ENCODE measurements around the gene GSTA4.
"Not testable (repeated sequence)": the region's sequence is repeated elsewhere in the genome, so short reads cannot be mapped to it uniquely, and the experiment has no call there.

GSTA4 gene

DNA sequence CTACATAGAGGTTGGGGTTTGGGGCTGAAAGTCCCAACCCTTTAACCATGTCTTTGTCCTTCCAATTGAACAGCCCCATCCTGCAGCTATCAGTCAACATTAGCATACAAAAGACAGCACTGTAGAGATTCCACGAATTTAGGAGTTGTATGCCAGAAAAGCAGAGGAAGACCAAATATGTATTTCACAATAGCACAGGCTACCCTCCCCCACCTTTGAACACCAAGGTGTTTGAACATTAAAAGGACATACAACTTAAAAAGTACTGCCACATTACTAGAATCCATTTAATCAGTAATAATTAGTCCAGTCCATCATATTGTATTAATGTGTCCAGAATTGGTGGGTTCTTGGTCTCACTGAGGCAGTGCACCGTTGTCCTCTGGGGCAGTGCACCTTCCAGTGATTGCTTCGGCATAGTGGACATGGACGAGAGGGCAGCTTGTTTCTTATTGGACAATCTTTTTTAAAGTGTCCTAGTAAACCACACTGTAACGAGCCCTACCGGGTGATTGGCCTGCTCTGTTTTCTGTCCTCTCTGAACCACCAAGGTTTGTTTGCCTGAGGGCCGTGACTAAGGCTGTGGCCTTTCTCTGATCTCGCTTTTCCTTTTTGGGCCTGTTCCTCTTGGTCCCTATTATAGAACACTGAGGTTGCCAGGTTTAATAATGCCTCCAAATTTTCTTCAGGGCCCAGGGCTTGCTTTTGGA is 36.4 kb downstream of the GSTA4 start:
- DNase-seq (ENCODE audit: low read depth), result no peak
- TF ChIP-seq MYC (IDR thresholded peaks at IDR 0.05; ENCODE audit: low read depth, low read length) (no peak), POLR2A (IDR thresholded peaks at IDR 0.05; ENCODE audit: extremely low read depth, insufficient read length) (no peak)
- TF ChIP-seq, protein P1, sequence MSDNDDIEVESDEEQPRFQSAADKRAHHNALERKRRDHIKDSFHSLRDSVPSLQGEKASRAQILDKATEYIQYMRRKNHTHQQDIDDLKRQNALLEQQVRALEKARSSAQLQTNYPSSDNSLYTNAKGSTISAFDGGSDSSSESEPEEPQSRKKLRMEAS (IDR thresholded peaks at IDR 0.05; ENCODE audit: low read depth, low read length), result no peak
- TF ChIP-seq, protein P2, sequence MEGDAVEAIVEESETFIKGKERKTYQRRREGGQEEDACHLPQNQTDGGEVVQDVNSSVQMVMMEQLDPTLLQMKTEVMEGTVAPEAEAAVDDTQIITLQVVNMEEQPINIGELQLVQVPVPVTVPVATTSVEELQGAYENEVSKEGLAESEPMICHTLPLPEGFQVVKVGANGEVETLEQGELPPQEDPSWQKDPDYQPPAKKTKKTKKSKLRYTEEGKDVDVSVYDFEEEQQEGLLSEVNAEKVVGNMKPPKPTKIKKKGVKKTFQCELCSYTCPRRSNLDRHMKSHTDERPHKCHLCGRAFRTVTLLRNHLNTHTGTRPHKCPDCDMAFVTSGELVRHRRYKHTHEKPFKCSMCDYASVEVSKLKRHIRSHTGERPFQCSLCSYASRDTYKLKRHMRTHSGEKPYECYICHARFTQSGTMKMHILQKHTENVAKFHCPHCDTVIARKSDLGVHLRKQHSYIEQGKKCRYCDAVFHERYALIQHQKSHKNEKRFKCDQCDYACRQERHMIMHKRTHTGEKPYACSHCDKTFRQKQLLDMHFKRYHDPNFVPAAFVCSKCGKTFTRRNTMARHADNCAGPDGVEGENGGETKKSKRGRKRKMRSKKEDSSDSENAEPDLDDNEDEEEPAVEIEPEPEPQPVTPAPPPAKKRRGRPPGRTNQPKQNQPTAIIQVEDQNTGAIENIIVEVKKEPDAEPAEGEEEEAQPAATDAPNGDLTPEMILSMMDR (IDR thresholded peaks at IDR 0.05; ENCODE audit: low read depth, low read length), result no peak

DNA sequence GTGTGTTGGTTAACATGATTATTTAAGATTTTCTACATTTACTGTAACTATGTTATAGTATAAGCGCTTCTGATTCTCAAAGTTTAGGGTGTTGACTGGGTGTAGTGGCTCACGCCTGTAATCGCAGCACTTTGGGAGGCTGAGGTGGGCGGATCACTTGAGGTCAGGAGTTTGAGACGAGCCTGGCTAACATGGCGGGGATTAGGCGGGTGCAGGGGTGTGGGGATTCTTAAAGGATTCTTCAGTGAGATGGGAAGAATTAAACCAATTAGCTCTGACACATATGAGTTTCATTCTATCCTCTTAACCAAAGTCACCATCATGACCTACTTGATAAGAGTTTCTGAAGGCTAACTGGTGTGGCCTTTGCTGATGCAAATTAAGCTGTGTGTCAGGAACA is 39.2 kb downstream of the GSTA4 start:
- TF ChIP-seq POLR2A (IDR thresholded peaks at IDR 0.05; ENCODE audit: extremely low read depth, insufficient read length) (no peak), MYC (IDR thresholded peaks at IDR 0.05; ENCODE audit: low read depth, low read length) (no peak)
- TF ChIP-seq, protein P2 (IDR thresholded peaks at IDR 0.05; ENCODE audit: low read depth, low read length), result no peak
- TF ChIP-seq, protein P1 (IDR thresholded peaks at IDR 0.05; ENCODE audit: low read depth, low read length), result no peak
- H3K4me3 ChIP-seq (ENCODE audit: low read depth, low read length), result no peak overlapping the region
- DNase-seq (ENCODE audit: low read depth), result no peak

More for the DNA sequence above, 36.4 kb downstream of the GSTA4 start:
- H3K4me3 ChIP-seq (ENCODE audit: low read depth, low read length), result no peak overlapping the region

DNA sequence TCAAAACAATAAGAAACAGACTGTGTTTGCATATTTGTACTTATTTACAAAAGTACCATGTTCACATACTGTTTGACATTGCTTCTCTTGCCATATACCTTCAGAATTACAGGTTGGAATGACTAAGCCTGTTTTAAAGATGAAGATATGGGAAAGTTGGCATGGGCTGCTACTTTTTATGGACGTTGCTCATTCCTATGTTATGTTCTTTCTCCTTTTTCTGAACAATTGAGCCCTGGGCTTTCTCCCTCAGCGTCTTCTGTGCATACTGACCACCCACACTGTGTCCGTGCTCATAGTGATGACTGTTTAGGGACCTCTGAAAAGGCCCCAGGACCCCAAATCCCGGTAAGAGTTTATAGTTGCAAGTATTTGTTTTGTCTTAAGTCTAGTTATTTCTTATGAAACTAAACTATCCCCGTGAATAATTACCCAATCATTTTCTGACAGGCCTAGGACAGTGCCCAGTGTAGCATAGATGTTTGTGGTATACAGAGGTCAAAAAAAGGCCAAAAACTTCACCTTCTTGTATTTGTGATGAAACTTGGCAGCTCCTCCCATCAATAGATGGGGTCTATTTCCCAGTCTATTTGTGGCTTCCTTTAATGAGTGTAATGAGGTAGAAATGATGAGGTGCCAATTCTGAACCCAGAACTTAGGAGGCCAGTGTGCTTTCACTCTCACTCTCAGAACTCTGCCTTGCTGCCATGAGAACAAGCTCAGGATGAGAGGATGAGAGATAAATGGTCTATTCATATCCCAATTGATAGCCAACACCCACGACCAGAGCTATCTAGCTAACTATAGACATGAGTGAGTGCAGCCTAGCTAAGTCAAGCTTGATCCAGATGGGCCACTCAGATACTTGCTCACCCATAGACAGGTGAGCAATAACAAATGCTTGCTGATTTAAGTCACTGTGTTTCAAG is 40.9 kb downstream of the GSTA4 start:
- DNase-seq (ENCODE audit: low read depth), result no peak
- no peak for TF ChIP-seq MYC (IDR thresholded peaks at IDR 0.05; ENCODE audit: low read depth, low read length)
- no peak for TF ChIP-seq POLR2A (IDR thresholded peaks at IDR 0.05; ENCODE audit: extremely low read depth, insufficient read length)
- TF ChIP-seq, protein P2 (IDR thresholded peaks at IDR 0.05; ENCODE audit: low read depth, low read length), result no peak
- TF ChIP-seq, protein P1 (IDR thresholded peaks at IDR 0.05; ENCODE audit: low read depth, low read length), result no peak
- H3K4me3 ChIP-seq (ENCODE audit: low read depth, low read length), result no peak overlapping the region

DNA sequence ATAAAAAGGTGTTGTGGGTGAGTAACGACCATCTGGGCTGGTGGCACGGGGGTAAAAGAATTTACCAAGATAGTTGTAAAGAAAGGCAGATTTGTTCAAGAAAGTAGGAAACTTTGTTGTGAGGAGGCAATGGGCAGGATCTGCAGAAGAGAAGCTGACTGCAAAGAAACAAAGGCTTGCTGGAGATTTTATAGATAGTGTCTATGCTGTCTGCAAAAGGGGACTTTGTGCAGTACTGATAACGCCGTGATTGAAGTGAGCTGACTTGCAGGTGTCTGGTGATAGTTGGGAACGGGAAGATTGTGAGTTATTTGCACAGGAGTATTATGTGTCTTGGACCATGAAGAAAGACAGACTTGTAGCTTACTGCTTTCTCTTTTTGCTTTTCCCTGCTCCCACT is 48.8 kb downstream of the GSTA4 start:
- no peak overlapping the region for H3K4me3 ChIP-seq (ENCODE audit: low read depth, low read length)
- no peak for DNase-seq (ENCODE audit: low read depth)
- TF ChIP-seq POLR2A (IDR thresholded peaks at IDR 0.05; ENCODE audit: extremely low read depth, insufficient read length) (no peak), MYC (IDR thresholded peaks at IDR 0.05; ENCODE audit: low read depth, low read length) (no peak)
- TF ChIP-seq, protein P2 (IDR thresholded peaks at IDR 0.05; ENCODE audit: low read depth, low read length), result no peak
- TF ChIP-seq, protein P1 (IDR thresholded peaks at IDR 0.05; ENCODE audit: low read depth, low read length), result no peak

DNA sequence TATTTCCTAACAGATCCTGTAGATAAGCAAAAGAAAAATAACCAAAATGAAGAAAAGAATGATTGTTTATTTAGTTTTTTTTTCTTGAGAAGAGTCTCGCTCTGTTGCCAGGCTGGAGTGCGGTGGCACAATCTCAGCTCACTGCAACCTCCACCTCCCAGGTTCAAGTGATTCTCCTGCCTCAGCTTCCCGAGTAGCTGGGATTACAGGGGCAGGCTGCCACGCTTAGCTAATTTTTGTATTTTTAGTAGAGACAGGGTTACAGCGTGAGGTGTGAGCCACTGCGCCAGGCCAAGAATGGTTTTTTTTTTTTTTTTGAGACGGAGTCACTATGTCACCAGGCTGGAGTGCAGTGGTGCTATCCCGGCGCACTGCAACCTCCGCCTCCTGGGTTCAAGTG is 52.3 kb downstream of the GSTA4 start:
- not testable (repeated sequence) for H3K4me3 ChIP-seq (ENCODE audit: low read depth, low read length); DNase-seq (ENCODE audit: low read depth)

DNA sequence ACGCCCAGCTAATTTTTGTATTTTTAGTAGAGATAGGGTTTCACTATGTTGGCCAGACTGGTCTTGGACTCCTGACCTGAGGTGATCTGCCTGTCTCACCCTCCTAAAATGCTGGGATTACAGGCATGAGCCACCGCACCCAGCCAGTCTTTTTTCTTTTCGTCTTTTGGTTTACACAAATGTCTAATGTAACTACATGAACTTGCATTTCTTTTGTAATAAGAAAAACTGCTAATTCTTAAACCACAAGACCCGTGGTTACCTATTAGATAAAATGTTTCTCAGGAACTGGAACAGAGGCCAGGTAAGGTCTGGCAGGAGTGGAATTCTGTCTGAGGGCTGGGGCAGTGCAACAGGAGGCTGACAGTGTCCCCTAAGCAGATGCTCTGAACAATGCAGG is 52.9 kb downstream of the GSTA4 start:
- H3K4me3 ChIP-seq (ENCODE audit: low read depth, low read length), result no peak overlapping the region
- TF ChIP-seq POLR2A (IDR thresholded peaks at IDR 0.05; ENCODE audit: extremely low read depth, insufficient read length) (no peak), MYC (IDR thresholded peaks at IDR 0.05; ENCODE audit: low read depth, low read length) (no peak)
- TF ChIP-seq, protein P1 (IDR thresholded peaks at IDR 0.05; ENCODE audit: low read depth, low read length), result no peak
- TF ChIP-seq, protein P2 (IDR thresholded peaks at IDR 0.05; ENCODE audit: low read depth, low read length), result no peak
- DNase-seq (ENCODE audit: low read depth), result no peak
